22Rv1 (cell line): Measurements from ENCODE around the gene LTBR.

Source experiments
- H3K27ac ChIP-seq: fragments of 450-650 bp; 2 replicates; pipeline ENCODE4 v1.5.1; 2017
- CTCF ChIP-seq: fragments of 450-650 bp; IDR thresholded peaks from 2 replicates; pipeline ENCODE4 v1.5.1; 2017; ENCODE audit warnings: mild to moderate bottlenecking
- ZFX ChIP-seq: fragments of 450-650 bp; IDR thresholded peaks from 2 replicates; pipeline ENCODE4 v1.6.1; 2017; ENCODE audit warnings: antibody characterized with exemption, borderline replicate concordance

Gene LTBR

GRCh38 chr12:6360578-6361490 is 23.1 kb upstream of the LTBR start:
- peak overlapping the region; percentile 32 for H3K27ac ChIP-seq
- TF ChIP-seq ZFX (no peak), CTCF (no peak)

- no peak for TF ChIP-seq ZFX
- TF ChIP-seq CTCF: no peak
- peak overlapping the region; percentile 32; the same call in 1 of the 2 replicates for H3K27ac ChIP-seq
These were observed 22.1 kb upstream of the LTBR start for GRCh38 chr12:6361834-6362233.

GRCh38 chr12:6362403-6362802 is 21.6 kb upstream of the LTBR start:
- no peak for TF ChIP-seq CTCF
- TF ChIP-seq ZFX: no peak
- peak overlapping the region; percentile 32; the same call in 1 of the 2 replicates for H3K27ac ChIP-seq

GRCh38 chr12:6363010-6363329 is 21.0 kb upstream of the LTBR start:
- peak overlapping the region; percentile 96 for H3K27ac ChIP-seq
- no peak for TF ChIP-seq CTCF
- no peak for TF ChIP-seq ZFX

GRCh38 chr12:6363330-6364043 is 20.5 kb upstream of the LTBR start:
- peak overlapping the region; percentile 96 for H3K27ac ChIP-seq
- TF ChIP-seq ZFX: no peak
- peak; percentile 25 for TF ChIP-seq CTCF

GRCh38 chr12:6364044-6364374 is 20.0 kb upstream of the LTBR start:
- TF ChIP-seq ZFX (no peak), CTCF (no peak)

More at GRCh38 chr12:6364044-6364374, 20.0 kb upstream of the LTBR start:
- H3K27ac ChIP-seq: peak overlapping the region; percentile 96
